GM18867 (cell line): Measurements from ENCODE around the gene MIOX.
"Not testable (repeated sequence)": the region's sequence is repeated elsewhere in the genome, so short reads cannot be mapped to it uniquely, and the experiment has no call there.

Experiments used
- ATAC-seq: cut with Tn5 transposase; IDR thresholded peaks from one replicate; pipeline ENCODE4 v1.9.1; 2021; ENCODE audit warnings: mild to moderate bottlenecking, moderate library complexity; ENCODE audit not compliant: unreplicated experiment

Gene MIOX

GRCh38 chr22:50527921-50528681, 41.4 kb downstream of the MIOX start:
- no peak for ATAC-seq

DNA sequence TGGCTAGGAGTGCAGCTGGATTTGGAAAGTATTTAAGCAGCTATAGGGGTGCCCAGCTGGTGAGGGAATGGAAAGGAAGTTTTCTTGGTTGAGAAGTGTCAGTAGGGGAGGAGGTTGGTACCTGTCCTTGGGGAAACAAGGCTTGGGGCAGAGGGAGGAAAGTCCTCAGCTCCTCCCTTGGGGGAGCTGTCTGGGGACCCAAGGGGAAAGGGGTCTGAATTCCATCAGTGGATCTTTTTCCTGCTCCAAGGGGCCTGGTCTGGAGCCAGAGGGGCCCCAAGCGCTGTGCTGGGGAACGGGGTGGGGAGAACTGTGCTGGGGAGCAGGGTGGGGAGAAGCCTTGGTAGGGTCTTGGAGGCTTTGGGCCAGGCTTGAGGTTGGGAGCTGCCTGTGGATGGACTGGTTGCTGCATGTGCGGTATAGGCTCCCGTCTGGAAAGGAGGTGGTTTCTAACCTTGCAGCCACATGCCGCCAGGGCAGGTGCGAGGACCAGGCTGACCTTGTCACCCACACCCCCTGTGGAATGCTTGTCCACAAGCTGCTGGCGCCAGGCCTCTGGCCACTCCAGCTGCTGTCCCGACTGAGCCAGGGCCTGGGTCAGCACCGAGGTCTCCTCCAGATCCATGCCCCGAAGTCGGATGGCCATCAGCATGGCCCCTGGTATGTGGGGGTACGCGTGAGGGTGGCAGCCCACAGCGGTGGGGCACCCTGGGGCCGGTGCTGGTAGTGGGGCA, 42.2 kb downstream of the MIOX start:
- no peak for ATAC-seq

DNA sequence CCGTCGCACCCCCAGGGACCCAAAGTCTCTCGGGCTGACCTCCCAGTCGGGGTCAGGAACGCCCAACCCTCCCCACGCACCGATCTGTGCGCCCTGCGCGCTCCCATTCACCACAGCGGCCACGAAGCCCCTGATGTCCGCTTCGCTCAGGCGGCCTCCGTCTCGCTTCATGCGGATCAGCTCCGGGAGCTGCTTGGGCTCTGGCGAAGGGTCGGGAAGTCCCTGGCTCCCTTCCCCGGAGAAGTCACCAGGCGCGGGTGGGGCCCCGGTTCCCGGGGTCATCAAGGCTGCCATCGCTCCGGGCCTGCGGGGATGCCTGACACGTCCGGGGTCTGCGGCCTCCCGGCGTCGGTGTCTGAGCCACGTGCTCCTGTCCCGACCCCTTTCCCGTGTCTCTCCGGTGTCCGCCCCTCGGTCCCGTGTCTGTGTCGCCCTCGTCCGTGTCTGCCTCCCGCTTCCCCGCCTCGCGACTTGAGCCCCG, 42.8 kb downstream of the MIOX start:
- no peak for ATAC-seq

DNA sequence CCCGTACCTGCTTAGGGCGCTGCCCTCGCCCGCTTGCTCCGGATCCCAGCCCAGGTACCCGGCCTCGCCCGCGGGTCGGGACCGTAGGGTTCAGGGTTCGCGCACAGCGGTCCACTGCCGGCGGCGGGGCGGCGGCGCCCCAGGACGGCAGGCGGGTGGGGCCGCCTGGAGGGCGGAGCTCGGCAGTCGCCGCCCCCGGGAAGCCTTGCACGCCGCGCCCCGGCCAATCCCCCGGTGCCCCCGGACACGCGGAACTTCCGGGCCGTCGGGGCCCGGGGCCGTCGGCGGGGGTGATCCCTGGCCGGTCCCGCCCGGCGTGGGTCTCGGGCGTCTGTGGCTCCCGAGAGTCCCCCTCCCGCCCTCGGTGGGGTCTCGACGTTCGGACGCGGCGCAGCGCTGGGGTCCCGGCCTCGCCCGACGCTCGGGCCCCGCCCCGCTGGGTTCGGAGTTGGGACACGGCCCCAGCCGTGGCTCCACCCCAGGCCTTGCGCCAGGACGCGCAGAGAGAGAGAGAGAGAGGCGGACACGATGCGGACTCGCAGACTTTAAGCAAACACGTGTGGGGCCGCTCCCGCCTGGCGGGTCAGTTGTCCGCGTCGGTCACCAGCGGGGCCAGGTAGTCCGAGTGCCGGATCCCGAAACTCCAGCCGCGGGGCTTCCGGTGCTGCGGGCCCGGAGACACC, 43.4 kb downstream of the MIOX start, which contains the start of gene TYMP:
TYMP (minus strand) TSS at position 116 of the 683 bp plus-strand sequence. CDS start 303 bp downstream, outside the sequence.
- peak; percentile 24 for ATAC-seq

DNA sequence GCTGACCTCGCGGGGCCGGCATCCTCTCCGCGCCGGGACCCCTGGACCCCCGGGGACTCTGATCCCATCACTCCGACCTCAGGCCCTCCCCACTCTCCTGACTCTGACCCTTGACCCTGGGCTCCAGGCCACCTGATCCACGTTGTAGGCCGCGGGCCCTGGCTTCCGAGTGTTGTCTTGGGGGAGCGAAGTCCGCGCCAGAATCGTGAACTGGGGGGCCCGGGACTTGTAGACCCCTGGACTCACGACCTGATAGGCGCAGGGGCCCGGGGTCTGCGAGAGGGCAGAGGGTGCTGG, 43.9 kb downstream of the MIOX start:
- ATAC-seq, result no peak

- ATAC-seq, result peak; percentile 22
These were observed 44.4 kb downstream of the MIOX start for GRCh38 chr22:50530877-50531545.

DNA sequence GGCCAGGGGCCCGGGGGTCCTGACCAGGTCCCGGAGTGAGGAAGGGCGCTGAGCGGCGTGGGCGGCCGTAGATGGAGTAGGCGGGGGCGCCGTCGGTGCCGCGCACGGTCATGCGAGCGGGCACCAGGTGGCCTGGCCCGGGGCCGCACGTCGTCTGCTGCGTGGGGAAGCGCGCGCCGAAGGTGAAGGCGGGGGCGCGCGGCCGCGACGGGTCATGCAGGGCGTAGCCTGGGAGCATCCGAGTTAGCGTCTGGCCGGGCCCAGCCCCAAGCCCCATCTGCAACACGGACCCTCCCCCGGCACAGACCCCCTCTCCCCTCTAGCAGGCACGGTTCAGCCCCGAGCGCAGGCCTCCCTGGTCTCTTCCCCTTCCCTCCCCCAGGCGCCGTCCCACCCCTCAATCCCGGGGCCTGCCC, 44.9 kb downstream of the MIOX start:
- ATAC-seq, result peak; percentile 24

GRCh38 chr22:50531962-50532674, 45.5 kb downstream of the MIOX start:
- ATAC-seq, result peak; percentile 3

DNA sequence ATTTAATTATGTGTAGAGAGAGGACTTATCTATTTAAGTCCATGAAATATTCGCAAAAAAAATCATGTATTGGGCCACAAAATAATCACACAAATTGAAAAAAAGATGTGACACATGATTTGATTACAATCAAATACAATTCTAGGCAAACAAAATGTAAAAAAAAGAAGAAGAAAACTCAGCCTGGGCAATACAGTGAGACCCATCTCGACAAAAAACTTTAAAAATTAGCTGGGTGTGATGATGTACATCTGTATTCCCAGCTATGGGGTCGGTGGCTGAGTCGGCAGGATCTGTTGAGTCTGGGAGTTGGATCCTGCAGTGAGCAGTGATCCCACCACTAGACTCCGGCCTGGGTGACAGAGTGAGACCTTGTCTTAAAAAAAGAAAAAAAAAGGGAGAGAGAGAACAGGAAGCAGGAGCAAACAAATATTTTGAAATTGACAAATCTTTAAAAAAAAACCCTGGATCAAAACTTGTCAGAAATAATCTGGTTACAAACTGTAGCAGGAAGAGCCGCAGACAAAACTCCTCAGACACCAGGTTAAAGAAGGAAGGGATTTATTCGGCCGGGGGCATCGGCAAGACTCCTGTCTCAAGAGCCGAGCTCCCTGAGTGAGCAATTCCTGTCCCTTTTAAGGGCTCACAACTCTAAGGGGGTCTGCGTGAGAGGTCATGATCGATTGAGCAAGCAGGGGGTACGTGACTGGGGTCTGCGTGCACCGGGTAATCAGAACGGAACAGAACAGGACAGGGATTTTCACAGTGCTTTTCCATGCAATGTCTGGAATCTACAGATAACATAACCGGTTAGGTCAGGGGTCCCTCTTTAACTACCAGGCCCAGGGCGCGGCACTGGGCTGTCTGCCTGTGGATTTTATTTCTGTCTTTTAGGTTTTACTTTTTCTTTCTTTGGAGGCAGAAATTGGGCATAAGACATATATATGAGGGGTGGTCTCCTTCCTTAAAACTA, 46.5 kb downstream of the MIOX start:
- ATAC-seq, result no peak

- not testable (repeated sequence) for ATAC-seq
These were observed 47.4 kb downstream of the MIOX start for GRCh38 chr22:50533856-50534711.

DNA sequence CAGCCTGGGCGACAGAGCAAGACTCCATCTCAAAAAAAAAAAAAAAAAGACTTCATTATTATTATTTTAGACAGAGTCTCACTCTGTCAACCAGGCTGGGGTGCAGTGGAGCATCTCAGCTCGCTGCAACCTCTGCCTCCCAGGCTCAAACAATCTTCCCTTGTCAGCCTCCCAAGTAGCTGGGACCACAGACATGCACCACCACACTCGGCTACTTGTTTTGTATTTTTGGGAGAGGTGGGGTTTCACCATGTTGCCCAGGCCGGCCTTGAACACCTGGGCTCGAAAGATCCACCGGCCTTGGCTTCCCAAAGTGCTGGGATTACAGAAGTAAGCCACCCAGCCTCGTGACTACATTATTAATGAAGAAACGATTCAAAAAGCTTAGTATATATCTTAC, 48.5 kb downstream of the MIOX start:
- no peak for ATAC-seq

DNA sequence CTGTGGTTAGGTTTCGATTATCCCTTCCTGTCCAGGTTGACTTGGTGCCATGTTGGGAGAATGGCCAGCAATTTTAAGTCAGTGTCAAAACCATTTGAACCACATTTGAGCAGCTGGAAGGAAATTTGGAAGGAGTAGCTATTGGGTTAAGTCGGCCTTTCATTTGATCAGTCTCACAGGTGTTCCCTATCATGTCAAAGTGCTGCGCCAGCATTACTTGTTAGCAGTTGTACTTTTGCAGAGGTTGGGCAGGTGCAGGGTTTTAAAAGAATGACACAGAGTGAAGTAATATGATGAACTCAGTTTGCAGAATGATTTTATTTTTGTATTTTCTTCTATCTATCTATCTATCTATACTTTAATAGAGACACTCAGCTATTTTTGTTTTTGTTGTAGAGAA, 49.6 kb downstream of the MIOX start:
- ATAC-seq, result no peak

DNA sequence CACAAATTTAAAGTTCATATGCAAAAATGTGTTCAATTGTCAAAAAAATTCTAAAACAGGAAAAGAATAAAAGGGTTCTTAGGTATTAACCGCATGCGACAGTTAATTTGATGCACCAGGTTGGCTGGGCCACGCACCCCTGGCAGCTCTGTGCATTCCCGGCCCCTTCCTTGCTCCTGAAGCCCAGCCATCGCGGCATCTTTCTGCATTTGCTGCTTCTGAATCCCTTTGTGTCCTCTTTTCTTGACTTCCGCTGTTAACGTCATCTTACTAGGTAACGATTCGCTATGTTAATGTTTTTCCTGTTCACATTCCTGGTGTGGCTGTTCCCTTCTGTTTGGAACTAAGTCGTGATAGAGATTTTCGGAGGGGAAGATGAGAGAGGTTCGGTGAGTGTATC, 51.1 kb downstream of the MIOX start:
- no peak for ATAC-seq
